ENCODE results near the gene TMTC3.

Gene TMTC3

DNA sequence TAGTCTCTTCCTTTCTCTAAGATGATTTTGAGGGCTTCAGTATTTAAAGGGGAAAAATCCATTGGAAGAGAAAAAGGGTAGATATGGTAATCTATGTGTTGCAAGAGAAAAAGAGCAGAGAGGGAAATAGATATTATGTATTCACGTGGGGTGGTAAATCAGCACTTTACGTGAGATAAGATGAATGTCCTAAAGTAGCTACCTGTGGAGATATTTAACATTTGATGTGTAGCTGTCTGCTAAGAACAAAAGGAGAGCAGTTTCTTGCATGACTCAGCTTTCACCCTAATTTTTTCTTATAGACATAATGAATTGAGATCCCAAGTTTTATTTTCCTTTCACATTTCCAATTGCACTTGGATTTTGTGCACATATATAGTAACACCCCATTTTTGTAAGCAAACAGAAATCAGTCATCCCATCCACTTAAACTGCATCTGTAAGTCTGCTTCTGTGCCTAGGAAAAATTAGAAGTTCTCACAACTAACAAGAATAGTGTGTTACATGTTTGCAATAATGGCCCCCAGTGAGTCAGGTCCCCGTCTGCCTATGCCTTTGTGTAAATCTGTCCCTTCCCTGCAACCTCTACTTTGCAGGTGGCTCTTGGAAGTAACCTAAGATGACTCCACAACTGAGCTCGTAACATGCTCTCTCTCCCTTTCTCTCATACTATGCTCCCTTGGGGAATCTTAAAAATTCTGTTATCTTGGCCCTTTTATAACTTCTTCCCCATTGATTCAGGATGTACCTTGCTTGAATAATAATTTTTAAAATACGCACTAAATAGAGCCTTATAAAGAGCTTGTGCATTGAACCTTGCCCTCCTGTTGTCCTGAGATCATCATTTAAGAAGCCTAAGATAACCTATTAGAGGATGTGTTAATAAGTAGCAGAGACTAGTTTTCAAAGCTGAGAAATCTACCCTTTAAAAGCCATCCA is 3.7 kb downstream of the TMTC3 start:
- CTCF ChIA-PET, result interaction anchor here (0.6 to 0.8 kb wide), 5 partner anchors 7 to 1785 kb away, joined by 3 to 4 read pairs (median 3); no protein-coding TSS in a partner anchor
- Histone ChIP-seq H3K9me3 (ENCODE audit: control insufficient read depth, insufficient read depth, low read depth, low read length) (no peaks in the 10 kb centered on the region), H3K27ac (ENCODE audit: extremely low read depth, low read depth, low read length) (peak overlapping the region; percentile 66), H3K4me3 (ENCODE audit: low read depth, low read length) (no peak overlapping the region), H3K36me3 (ENCODE audit: control insufficient read depth in 2 of 2, insufficient read depth in 1 of 2, low read length in 2 of 2) (peaks cover 0 to 12% of the 10 kb centered on the region in 2 experiments; a peak in 1 of 3 replicates), H3K4me1 (ENCODE audit: control insufficient read depth, insufficient read depth, low read length) (peaks cover 7% of the 10 kb centered on the region)
- POLR2A ChIA-PET, result interaction anchor here (0.6 kb wide), 1 partner anchor 13 kb away, joined by 4 read pairs; no protein-coding TSS in a partner anchor
- TF ChIP-seq SP2 (tag by site-specific recombination; IDR thresholded peaks at IDR 0.05), result no peak
- TF ChIP-seq, protein P1, sequence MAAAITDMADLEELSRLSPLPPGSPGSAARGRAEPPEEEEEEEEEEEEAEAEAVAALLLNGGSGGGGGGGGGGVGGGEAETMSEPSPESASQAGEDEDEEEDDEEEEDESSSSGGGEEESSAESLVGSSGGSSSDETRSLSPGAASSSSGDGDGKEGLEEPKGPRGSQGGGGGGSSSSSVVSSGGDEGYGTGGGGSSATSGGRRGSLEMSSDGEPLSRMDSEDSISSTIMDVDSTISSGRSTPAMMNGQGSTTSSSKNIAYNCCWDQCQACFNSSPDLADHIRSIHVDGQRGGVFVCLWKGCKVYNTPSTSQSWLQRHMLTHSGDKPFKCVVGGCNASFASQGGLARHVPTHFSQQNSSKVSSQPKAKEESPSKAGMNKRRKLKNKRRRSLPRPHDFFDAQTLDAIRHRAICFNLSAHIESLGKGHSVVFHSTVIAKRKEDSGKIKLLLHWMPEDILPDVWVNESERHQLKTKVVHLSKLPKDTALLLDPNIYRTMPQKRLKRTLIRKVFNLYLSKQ (tag by site-specific recombination; IDR thresholded peaks at IDR 0.05; ENCODE audit: borderline replicate concordance), result no peak
- TF ChIP-seq INSM2 (tag by site-specific recombination; IDR thresholded peaks at IDR 0.05), result no peak
- TF ChIP-seq ZSCAN5A (tag by site-specific recombination; IDR thresholded peaks at IDR 0.05), result no peak
- TF ChIP-seq SP7 (tag by site-specific recombination; IDR thresholded peaks at IDR 0.05), result peak; percentile 9; the same call in 1 of the 2 replicates
- peak; percentile 49 for TF ChIP-seq PRDM10 (tag by site-specific recombination; IDR thresholded peaks at IDR 0.05)
- TF ChIP-seq PRDM1 (tag by site-specific recombination; IDR thresholded peaks at IDR 0.05), result no peak
- TF ChIP-seq SALL2 (tag by site-specific recombination; IDR thresholded peaks at IDR 0.05; ENCODE audit: borderline replicate concordance), result no peak
- TF ChIP-seq ZNF175 (tag by site-specific recombination; IDR thresholded peaks at IDR 0.05), result no peak
- TF ChIP-seq, protein P2, sequence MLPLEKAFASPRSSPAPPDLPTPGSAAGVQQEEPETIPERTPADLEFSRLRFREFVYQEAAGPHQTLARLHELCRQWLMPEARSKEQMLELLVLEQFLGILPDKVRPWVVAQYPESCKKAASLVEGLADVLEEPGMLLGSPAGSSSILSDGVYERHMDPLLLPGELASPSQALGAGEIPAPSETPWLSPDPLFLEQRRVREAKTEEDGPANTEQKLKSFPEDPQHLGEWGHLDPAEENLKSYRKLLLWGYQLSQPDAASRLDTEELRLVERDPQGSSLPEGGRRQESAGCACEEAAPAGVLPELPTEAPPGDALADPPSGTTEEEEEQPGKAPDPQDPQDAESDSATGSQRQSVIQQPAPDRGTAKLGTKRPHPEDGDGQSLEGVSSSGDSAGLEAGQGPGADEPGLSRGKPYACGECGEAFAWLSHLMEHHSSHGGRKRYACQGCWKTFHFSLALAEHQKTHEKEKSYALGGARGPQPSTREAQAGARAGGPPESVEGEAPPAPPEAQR (tag by site-specific recombination; IDR thresholded peaks at IDR 0.05), result no peak
- no peak for TF ChIP-seq TRIM28 (IDR thresholded peaks at IDR 0.05; ENCODE audit: borderline replicate concordance, low read length)
- peak; percentile 33; the same call in 1 of the 2 replicates for TF ChIP-seq ZNF843 (tag by site-specific recombination; IDR thresholded peaks at IDR 0.05)
- no peak for TF ChIP-seq ZNF311 (tag by site-specific recombination; IDR thresholded peaks at IDR 0.05; ENCODE audit: borderline replicate concordance)
- TF ChIP-seq ZBTB8A (tag by site-specific recombination; IDR thresholded peaks at IDR 0.05), result 0 out of 2 replicates have a peak, but pooled peaks have one; percentile 10
- TF ChIP-seq PRDM6 (tag by site-specific recombination; IDR thresholded peaks at IDR 0.05), result 0 out of 2 replicates have a peak, but pooled peaks have one; percentile 12
- TF ChIP-seq ZNF140 (tag by site-specific recombination; IDR thresholded peaks at IDR 0.05), result no peak
- TF ChIP-seq ZXDB (tag by site-specific recombination; IDR thresholded peaks at IDR 0.05), result no peak
- TF ChIP-seq ZNF292 (tag by site-specific recombination; IDR thresholded peaks at IDR 0.05; ENCODE audit: borderline replicate concordance, low read depth), result no peak
- no peak for TF ChIP-seq ZNF221 (tag by site-specific recombination; IDR thresholded peaks at IDR 0.05; ENCODE audit: borderline replicate concordance)
- TF ChIP-seq ZNF510 (tag by site-specific recombination; IDR thresholded peaks at IDR 0.05; ENCODE audit: insufficient replicate concordance), result no peak
- TF ChIP-seq FEZF1 (tag by site-specific recombination; IDR thresholded peaks at IDR 0.05), result peak; percentile 79
- no peak for TF ChIP-seq ZNF138 (tag by site-specific recombination; IDR thresholded peaks at IDR 0.05; ENCODE audit: borderline replicate concordance)
- TF ChIP-seq ZSCAN16 (tag by site-specific recombination; IDR thresholded peaks at IDR 0.05), result no peak
- TF ChIP-seq ZNF610 (tag by site-specific recombination; IDR thresholded peaks at IDR 0.05; ENCODE audit: borderline replicate concordance), result no peak
- 0 out of 2 replicates have a peak, but pooled peaks have one; percentile 16 for TF ChIP-seq ZNF600 (tag by site-specific recombination; IDR thresholded peaks at IDR 0.05)
